GM21381 (cell line): ENCODE results near the gene DYNC1I1.

Source experiments
- ATAC-seq: cut with Tn5 transposase; IDR thresholded peaks from one replicate; pipeline ENCODE4 v1.9.1; 2021; ENCODE audit warnings: mild to moderate bottlenecking, moderate library complexity; ENCODE audit not compliant: unreplicated experiment

Gene DYNC1I1

GRCh38 chr7:95788884-95789283 is 16.5 kb downstream of the DYNC1I1 start:
- no peak for ATAC-seq

- no peak for ATAC-seq
Observed at GRCh38 chr7:95793658-95794057, 21.3 kb downstream of the DYNC1I1 start.

DNA sequence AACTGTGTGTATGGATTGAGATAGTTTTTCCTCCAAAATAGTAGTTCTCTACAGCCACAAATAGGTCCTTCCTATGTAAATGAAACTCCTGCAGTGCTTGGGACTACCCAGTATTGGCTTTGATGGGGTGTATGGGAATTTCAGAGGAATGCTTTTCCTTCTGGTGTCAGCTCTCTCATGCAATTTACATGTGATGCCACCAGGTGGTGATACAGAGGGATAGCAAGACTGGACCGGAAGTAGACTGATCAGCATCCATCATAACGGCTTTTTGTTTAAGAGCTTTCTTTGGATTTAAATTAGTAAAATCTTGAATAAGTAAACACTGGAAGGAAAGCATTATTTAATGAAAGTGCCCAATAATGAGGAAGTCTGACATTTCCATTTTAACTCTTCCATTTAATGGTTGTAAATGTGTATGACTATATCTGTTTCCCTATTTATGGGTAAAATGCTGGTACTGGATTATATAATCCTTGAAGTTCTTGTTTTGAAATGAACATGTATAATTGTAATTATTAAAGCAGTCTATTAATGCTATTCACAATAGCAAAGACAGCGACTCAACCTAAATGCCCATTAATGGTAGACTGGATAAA is 22.7 kb downstream of the DYNC1I1 start:
- ATAC-seq: no peak

DNA sequence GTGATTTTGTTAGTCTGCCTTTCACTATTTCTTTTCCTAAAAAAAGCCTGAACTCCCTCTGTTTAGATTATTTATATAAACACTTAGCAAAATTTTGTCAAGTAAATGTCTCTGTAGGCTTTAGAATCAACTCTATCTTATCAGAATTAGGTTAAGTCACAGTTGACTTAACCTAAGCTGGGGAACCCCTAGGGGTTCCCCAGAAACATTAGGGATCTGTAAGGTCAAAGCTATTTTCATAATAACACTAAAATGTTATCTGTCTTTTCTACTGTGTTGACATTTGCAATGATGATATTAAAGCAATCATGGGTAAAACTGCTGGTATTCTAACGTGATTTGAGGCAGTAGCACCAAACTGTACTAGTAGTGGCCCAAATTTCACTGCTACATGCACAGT is 24.3 kb downstream of the DYNC1I1 start:
- no peak for ATAC-seq

GRCh38 chr7:95798401-95798930 is 26.1 kb downstream of the DYNC1I1 start:
- no peak for ATAC-seq

DNA sequence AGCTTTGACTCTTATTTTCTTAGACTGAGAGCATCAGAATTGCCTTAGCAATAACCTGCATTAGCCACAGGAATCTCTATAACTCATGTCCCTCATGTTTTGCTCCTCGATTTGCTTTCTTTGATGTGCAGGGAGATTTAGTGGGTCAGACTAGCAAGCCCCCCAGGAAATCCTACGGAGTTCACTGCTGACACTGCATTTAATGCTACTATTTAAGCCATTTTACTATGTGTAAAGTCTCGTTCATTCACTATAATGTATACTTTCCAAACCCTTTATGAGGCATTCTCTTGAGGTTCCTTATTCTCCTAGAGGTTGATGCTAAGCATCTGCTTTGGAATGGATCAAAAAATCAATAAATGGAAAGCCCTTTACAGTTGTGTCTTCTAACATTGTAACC is 28.4 kb downstream of the DYNC1I1 start:
- no peak for ATAC-seq

- ATAC-seq: no peak
Observed at GRCh38 chr7:95802270-95802669, 29.9 kb downstream of the DYNC1I1 start.

GRCh38 chr7:95804052-95804451 is 31.7 kb downstream of the DYNC1I1 start:
- ATAC-seq: no peak

GRCh38 chr7:95805909-95806308 is 33.6 kb downstream of the DYNC1I1 start:
- no peak for ATAC-seq

GRCh38 chr7:95808396-95808795 is 36.0 kb downstream of the DYNC1I1 start:
- no peak for ATAC-seq

- no peak for ATAC-seq
Observed at GRCh38 chr7:95811846-95812445, 39.6 kb downstream of the DYNC1I1 start.

GRCh38 chr7:95814721-95815120 is 42.4 kb downstream of the DYNC1I1 start:
- ATAC-seq: no peak

DNA sequence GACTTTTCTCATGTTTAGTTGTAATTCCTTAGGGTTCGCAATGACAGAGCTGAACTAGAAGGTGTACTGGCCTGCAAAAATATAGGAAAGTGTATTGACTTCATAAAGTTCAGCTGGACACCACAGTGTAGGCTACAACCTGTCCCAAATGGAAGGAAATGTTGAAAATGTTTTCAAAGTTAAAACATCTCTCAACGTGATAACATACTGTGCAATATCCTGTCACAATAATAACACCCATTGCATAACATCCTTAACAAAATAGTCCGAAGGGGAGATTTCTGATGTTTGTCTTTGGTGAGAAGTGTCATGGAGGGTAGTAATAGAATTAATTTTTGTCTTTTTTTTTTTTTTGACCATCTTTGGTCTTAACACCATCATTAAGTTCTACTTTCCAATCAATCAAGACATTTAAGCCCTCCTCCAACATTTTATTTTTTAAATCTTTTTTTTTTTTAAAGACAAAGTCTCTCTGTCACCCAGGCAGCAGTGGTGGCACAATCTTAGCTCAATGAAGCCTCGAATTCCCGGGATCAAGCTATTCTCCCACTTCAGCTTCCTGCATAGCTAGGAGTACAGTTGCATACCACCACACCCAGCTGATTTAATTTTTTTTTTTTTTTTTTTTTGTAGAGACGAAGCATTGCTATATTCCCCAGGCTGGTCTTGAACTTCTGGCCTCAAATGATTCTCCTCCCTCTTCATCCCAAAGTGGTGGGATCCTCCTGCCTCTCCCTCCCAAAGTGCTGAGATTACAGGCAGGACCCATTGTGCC is 45.7 kb downstream of the DYNC1I1 start:
- ATAC-seq: no peak

DNA sequence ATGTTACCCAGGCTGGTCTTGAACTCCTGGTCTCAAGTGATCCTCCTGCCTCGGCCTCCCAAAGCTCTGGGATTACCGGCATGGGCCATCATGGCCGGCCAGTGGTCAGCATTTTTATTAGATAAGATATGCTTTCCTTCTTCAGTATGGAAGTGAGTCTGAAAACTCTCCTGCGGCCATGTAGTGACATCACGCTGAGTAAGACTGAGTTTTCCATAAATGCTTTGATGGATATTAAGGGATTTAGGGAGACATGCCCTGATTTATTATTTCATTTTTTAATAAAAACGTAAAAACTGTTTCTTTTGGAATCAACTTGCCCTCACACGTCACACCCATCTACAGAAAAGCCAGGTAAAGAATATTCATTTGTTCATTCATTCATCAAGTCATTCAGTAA is 48.4 kb downstream of the DYNC1I1 start:
- ATAC-seq: no peak

- ATAC-seq: no peak
Observed at GRCh38 chr7:95822717-95823116, 50.4 kb downstream of the DYNC1I1 start.

GRCh38 chr7:95824616-95825015 is 52.3 kb downstream of the DYNC1I1 start:
- ATAC-seq: no peak

- no peak for ATAC-seq
Observed at GRCh38 chr7:95828824-95829790, 56.8 kb downstream of the DYNC1I1 start.

- ATAC-seq: peak; percentile 87
Observed at GRCh38 chr7:95840953-95841950, 68.9 kb downstream of the DYNC1I1 start.

GRCh38 chr7:95843286-95843685 is 70.9 kb downstream of the DYNC1I1 start:
- no peak for ATAC-seq

DNA sequence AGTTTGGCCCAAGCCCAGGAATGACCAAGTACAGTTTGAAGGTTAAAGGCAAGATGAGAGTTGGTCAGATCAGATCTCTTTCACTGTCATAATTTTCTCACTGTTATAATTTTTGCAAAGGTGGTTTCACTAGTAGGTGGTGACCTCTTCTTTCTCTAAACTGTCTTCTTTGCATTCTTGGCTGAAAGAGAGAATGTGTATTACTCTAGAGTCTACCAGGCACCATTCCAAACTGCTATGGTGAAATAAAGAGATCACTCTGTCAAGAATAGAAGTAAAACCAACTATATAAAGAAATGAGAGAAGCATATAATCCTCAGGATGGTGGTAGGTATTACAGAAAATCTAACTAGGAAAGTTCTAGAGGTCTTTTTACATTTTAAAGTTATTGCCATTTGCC is 72.7 kb downstream of the DYNC1I1 start:
- ATAC-seq: no peak
